Mesenchymal stem cell (in vitro differentiated cells and primary cell): ENCODE measurements around the gene SLC2A1.

Experiments
- DNase-seq: peaks from one replicate; pipeline ENCODE4 v3.0.0-alpha.2; 2013
- H2AFZ ChIP-seq: one replicate; pipeline ENCODE4 v1.6.1; 2013; ENCODE audit warnings: low read depth, mild to moderate bottlenecking, control low read depth, inconsistent platforms, low read length, moderate library complexity
- H2AK5ac ChIP-seq: 2 replicates; pipeline ENCODE4 v1.6.1; 2013; ENCODE audit warnings: low read length, moderate library complexity, mild to moderate bottlenecking, inconsistent platforms; ENCODE audit not compliant: severe bottlenecking
- H2BK120ac ChIP-seq: one replicate; pipeline ENCODE4 v1.6.1; 2013; ENCODE audit warnings: low read depth, mild to moderate bottlenecking, inconsistent platforms, low read length, moderate library complexity
- H2BK12ac ChIP-seq, 2 experiments: one replicate each; pipeline ENCODE4 v1.6.1; 2013; ENCODE audit warnings: inconsistent platforms in 2 of 2, low read length in 2 of 2, mild to moderate bottlenecking in 2 of 2, moderate library complexity in 2 of 2, control low read depth in 1 of 2
- H2BK15ac ChIP-seq: one replicate; pipeline ENCODE4 v1.6.1; 2013; ENCODE audit warnings: mild to moderate bottlenecking, low read depth, inconsistent platforms; ENCODE audit not compliant: poor library complexity, severe bottlenecking
- H2BK5ac ChIP-seq: 2 replicates; pipeline ENCODE4 v1.6.1; 2013; ENCODE audit warnings: low read depth, mild to moderate bottlenecking, low read length, control low read depth, inconsistent platforms; ENCODE audit not compliant: poor library complexity, severe bottlenecking
- H3K14ac ChIP-seq, 2 experiments: one replicate each; pipeline ENCODE4 v1.6.1; 2013; ENCODE audit warnings: inconsistent platforms in 2 of 2, low read length in 2 of 2, control low read depth in 1 of 2, mild to moderate bottlenecking in 1 of 2, moderate library complexity in 1 of 2
- H3K18ac ChIP-seq, 2 experiments: one replicate each; pipeline ENCODE4 v1.6.1; 2013; ENCODE audit warnings: inconsistent platforms in 2 of 2, low read length in 2 of 2, control low read depth in 1 of 2, low read depth in 1 of 2, mild to moderate bottlenecking in 1 of 2
- H3K23ac ChIP-seq, 2 experiments: one replicate each; pipeline ENCODE4 v1.6.1; 2013; ENCODE audit warnings: inconsistent platforms in 2 of 2, low read length in 2 of 2, mild to moderate bottlenecking in 2 of 2, moderate library complexity in 2 of 2, control low read depth in 1 of 2
- H3K27ac ChIP-seq: 2 replicates; pipeline ENCODE4 v1.5.1; 2013; ENCODE audit warnings: mild to moderate bottlenecking, moderate library complexity, low read length, control low read depth, inconsistent platforms; ENCODE audit not compliant: poor library complexity, severe bottlenecking
- H3K27me3 ChIP-seq, 2 experiments: 2 replicates each; pipeline versions ENCODE4 v1.6.1 to v1.7.0; 2013; ENCODE audit warnings: low read length in 2 of 2, mild to moderate bottlenecking in 2 of 2, moderate library complexity in 2 of 2, control low read depth in 1 of 2, inconsistent platforms in 1 of 2; ENCODE audit not compliant: control insufficient read depth in 1 of 2, insufficient read depth in 1 of 2
- H3K36me3 ChIP-seq, 2 experiments: 2 replicates each; pipeline versions ENCODE4 v1.6.1 to v1.7.0; 2013; ENCODE audit warnings: low read length in 2 of 2, control low read depth in 1 of 2, inconsistent platforms in 1 of 2, low read depth in 1 of 2, mild to moderate bottlenecking in 1 of 2; ENCODE audit not compliant: insufficient read depth in 2 of 2, control insufficient read depth in 1 of 2
- H3K4ac ChIP-seq, 2 experiments: one replicate each; pipeline ENCODE4 v1.6.1; 2013; ENCODE audit warnings: inconsistent platforms in 2 of 2, low read length in 2 of 2, mild to moderate bottlenecking in 2 of 2, moderate library complexity in 2 of 2, control low read depth in 1 of 2, low read depth in 1 of 2
- H3K4me1 ChIP-seq: 2 replicates; pipeline ENCODE4 v1.6.1; 2013; ENCODE audit warnings: low read depth, low read length, control low read depth; ENCODE audit not compliant: control insufficient read depth, insufficient read depth
- H3K4me2 ChIP-seq: 2 replicates; pipeline ENCODE4 v1.6.1; 2013; ENCODE audit warnings: low read length, mild to moderate bottlenecking, inconsistent platforms; ENCODE audit not compliant: poor library complexity, severe bottlenecking
- H3K4me3 ChIP-seq, 2 experiments: 2 replicates each; pipeline versions ENCODE4 v1.5.1 to v1.7.0; 2013; ENCODE audit warnings: low read length in 2 of 2, mild to moderate bottlenecking in 2 of 2, control low read depth in 1 of 2, low read depth in 1 of 2; ENCODE audit not compliant: insufficient read depth in 1 of 2
- H3K79me1 ChIP-seq: replicated peaks from 2 replicates; pipeline ENCODE4 v1.6.1; 2013; ENCODE audit warnings: mild to moderate bottlenecking, control low read depth, low read length, inconsistent platforms; ENCODE audit not compliant: poor library complexity, severe bottlenecking
- H3K9ac ChIP-seq: 2 replicates; pipeline ENCODE4 v1.7.0; 2013; ENCODE audit warnings: mild to moderate bottlenecking, low read length, moderate library complexity
- H3K9me3 ChIP-seq: 2 replicates; pipeline ENCODE4 v1.7.0; 2013; ENCODE audit warnings: mild to moderate bottlenecking, low read length; ENCODE audit not compliant: control insufficient read depth
- H4K8ac ChIP-seq: one replicate; pipeline ENCODE4 v1.6.1; 2013; ENCODE audit warnings: inconsistent platforms, mild to moderate bottlenecking, low read length, moderate library complexity
- H4K91ac ChIP-seq: one replicate; pipeline ENCODE4 v1.6.1; 2013; ENCODE audit warnings: mild to moderate bottlenecking, low read length, inconsistent platforms
- WGBS: methylation state at CpG from one replicate; pipeline ENCODE4 v1.1.7; 2013; ENCODE audit warnings: mixed read lengths; 5-methylcytosine and 5-hydroxymethylcytosine counted together

SLC2A1 gene

GRCh38 chr1:42957880-42958487 is 684 bp downstream of the SLC2A1 start:
- Histone ChIP-seq H3K23ac (peak overlapping the region in 1 of 2 experiments; percentile 90), H3K79me1 (peaks cover 7% of the 10 kb centered on the region), H4K8ac (no peak overlapping the region), H3K36me3 (peaks cover 0 to 7% of the 10 kb centered on the region in 2 experiments), H2AK5ac (no peak overlapping the region), H3K4me3 (peak overlapping the region; percentile 91 to 96), H3K4me1 (peaks cover 33% of the 10 kb centered on the region), H2BK15ac (no peak overlapping the region), H3K9ac (peak overlapping the region; percentile 90), H2BK120ac (peak overlapping the region; percentile 23), H3K27ac (peak overlapping the region; percentile 61), H4K91ac (no peak overlapping the region), H3K9me3 (no peaks in the 10 kb centered on the region), H3K14ac (no peak overlapping the region), H2BK12ac (no peak overlapping the region), H3K4ac (no peak overlapping the region), H2AFZ (peak overlapping the region; percentile 49), H3K27me3 (peaks cover 0 to 7% of the 10 kb centered on the region in 2 experiments), H2BK5ac (peak overlapping the region; percentile 77), H3K18ac (peak overlapping the region; percentile 59 to 61), H3K4me2 (peak overlapping the region; percentile 52)
- DNase-seq: peak; percentile 69
- WGBS: under 1% methylated on average over 58 of the region's 72 CpGs

DNA sequence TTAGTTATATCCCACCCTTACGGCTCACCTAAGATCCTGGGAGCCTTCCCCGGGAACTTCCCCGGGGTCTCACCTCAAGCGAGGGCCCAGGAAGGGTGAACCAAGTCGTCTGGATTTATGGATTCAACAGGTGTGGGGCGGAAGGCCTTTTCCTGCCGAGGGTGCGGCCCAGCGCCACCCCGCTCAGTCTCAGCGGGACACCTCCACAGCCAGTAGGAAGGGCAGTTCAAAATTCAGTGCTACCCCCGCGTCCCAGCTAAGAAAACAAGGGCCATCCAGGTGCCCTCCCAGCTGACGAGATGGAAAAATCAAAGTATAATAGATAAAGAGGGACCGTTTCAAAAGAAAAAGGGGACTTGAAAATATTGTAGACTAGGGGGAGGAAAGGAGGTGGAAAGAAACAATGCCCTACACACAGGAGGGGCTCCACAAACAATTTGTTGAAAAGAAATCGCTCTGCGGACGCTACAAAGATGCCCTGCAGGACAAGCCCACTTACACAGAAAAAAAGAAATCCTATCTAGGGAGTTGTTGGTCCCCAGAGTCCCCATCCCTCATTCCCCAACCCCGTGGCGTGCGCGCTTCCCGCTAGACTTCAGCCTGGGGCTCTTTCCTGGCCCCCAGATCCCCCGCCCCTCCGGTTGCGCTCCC is 1.3 kb downstream of the SLC2A1 start:
- Histone ChIP-seq H2AFZ (peak overlapping the region; percentile 29), H3K27me3 (peaks cover 0 to 6% of the 10 kb centered on the region in 2 experiments), H3K4me3 (peak overlapping the region; percentile 91 to 96), H2BK5ac (peak overlapping the region; percentile 46), H3K9me3 (no peaks in the 10 kb centered on the region), H3K18ac (peak overlapping the region; percentile 42 to 52), H2BK120ac (peak overlapping the region; percentile 23), H3K27ac (peak overlapping the region; percentile 61), H2AK5ac (peak overlapping the region; percentile 22), H3K4ac (no peak overlapping the region), H3K23ac (no peak overlapping the region), H3K9ac (peak overlapping the region; percentile 90), H3K4me1 (peaks cover 34% of the 10 kb centered on the region), H3K79me1 (peaks cover 5% of the 10 kb centered on the region), H4K8ac (no peak overlapping the region), H2BK12ac (no peak overlapping the region), H3K36me3 (peaks cover 0 to 11% of the 10 kb centered on the region in 2 experiments), H3K14ac (no peak overlapping the region), H3K4me2 (peak overlapping the region; percentile 51), H2BK15ac (peak overlapping the region; percentile 8), H4K91ac (no peak overlapping the region)
- DNase-seq: no peak
- 3% methylated on average over 26 of the region's 26 CpGs for WGBS

GRCh38 chr1:42956739-42957138 is 1.9 kb downstream of the SLC2A1 start:
- no peak overlapping the region for H3K14ac ChIP-seq
- H3K4me2 ChIP-seq: peak overlapping the region; percentile 51
- 29% methylated on average over 1 of the region's 3 CpGs for WGBS
- no peak overlapping the region for H3K23ac ChIP-seq
- H4K8ac ChIP-seq: no peak overlapping the region
- H2BK12ac ChIP-seq: no peak overlapping the region
- H3K18ac ChIP-seq: no peak overlapping the region
- no peak overlapping the region for H3K9ac ChIP-seq
- H3K4me1 ChIP-seq: peaks cover 38% of the 10 kb centered on the region
- no peaks in the 10 kb centered on the region for H3K9me3 ChIP-seq
- H3K4me3 ChIP-seq: peak overlapping the region; percentile 91 to 96
- H3K27me3 ChIP-seq: peaks cover 0 to 4% of the 10 kb centered on the region in 2 experiments
- H2AFZ ChIP-seq: no peak overlapping the region
- peak overlapping the region; percentile 61 for H3K27ac ChIP-seq
- DNase-seq: no peak
- H3K36me3 ChIP-seq: peaks cover 0 to 17% of the 10 kb centered on the region in 2 experiments
- no peak overlapping the region for H2AK5ac ChIP-seq
- H3K79me1 ChIP-seq: peaks cover 5% of the 10 kb centered on the region
- H2BK15ac ChIP-seq: no peak overlapping the region
- H2BK120ac ChIP-seq: no peak overlapping the region
- H2BK5ac ChIP-seq: no peak overlapping the region
- no peak overlapping the region for H4K91ac ChIP-seq
- H3K4ac ChIP-seq: no peak overlapping the region

- H2AFZ ChIP-seq: no peak overlapping the region
- peak overlapping the region; percentile 19 for H4K91ac ChIP-seq
- peak overlapping the region; percentile 61 for H2AK5ac ChIP-seq
- no peak overlapping the region for H4K8ac ChIP-seq
- H2BK12ac ChIP-seq: peak overlapping the region in 1 of 2 experiments; percentile 48
- no peak for DNase-seq
- no peak overlapping the region for H3K4ac ChIP-seq
- no peak overlapping the region for H2BK120ac ChIP-seq
- peak overlapping the region in 1 of 2 experiments; percentile 56 for H3K23ac ChIP-seq
- H3K4me3 ChIP-seq: peak overlapping the region in 1 of 2 experiments; percentile 18
- no peak overlapping the region for H2BK15ac ChIP-seq
- no peak overlapping the region for H3K18ac ChIP-seq
- peaks cover 0 to 4% of the 10 kb centered on the region in 2 experiments for H3K27me3 ChIP-seq
- H3K9ac ChIP-seq: no peak overlapping the region
- no peaks in the 10 kb centered on the region for H3K9me3 ChIP-seq
- peak overlapping the region; percentile 35 for H3K4me2 ChIP-seq
- peaks cover 32% of the 10 kb centered on the region for H3K4me1 ChIP-seq
- H3K79me1 ChIP-seq: peaks cover 4% of the 10 kb centered on the region
- H3K27ac ChIP-seq: peak overlapping the region; percentile 37
- H2BK5ac ChIP-seq: no peak overlapping the region
- peaks cover 0 to 20% of the 10 kb centered on the region in 2 experiments for H3K36me3 ChIP-seq
- no peak overlapping the region for H3K14ac ChIP-seq
- 96% methylated on average over 15 of the region's 16 CpGs for WGBS
Measured at GRCh38 chr1:42955311-42956063, 3.2 kb downstream of the SLC2A1 start.
